Measurements from ENCODE around the gene CXADR.

The CXADR gene

GRCh38 chr21:17506951-17507350, 5.9 kb upstream of the CXADR start:
- no peak overlapping the region for H3K4me3 ChIP-seq (ENCODE audit: low read length)
- H4K20me1 ChIP-seq (ENCODE audit: control insufficient read depth, insufficient read depth, low read depth, low read length): no peaks in the 10 kb centered on the region
- no peak overlapping the region for H3K27ac ChIP-seq (ENCODE audit: low read depth, low read length)
- TF ChIP-seq EZH2phosphoT487 (IDR thresholded peaks at IDR 0.05; ENCODE audit: borderline replicate concordance, low read length): no peak
- TF ChIP-seq CTCF (IDR thresholded peaks at IDR 0.05; ENCODE audit: low read depth, low read length, poor library complexity, severe bottlenecking): no peak
- H3K79me2 ChIP-seq (ENCODE audit: control insufficient read depth, low read length): no peaks in the 10 kb centered on the region
- no peaks in the 10 kb centered on the region for H3K9me3 ChIP-seq (ENCODE audit: control insufficient read depth, insufficient read depth, low read length)
- no peak overlapping the region for H3K4me2 ChIP-seq (ENCODE audit: low read length)
- H3F3A ChIP-seq (ENCODE audit: control insufficient read depth, insufficient read depth): no peaks in the 10 kb centered on the region
- H3K4me1 ChIP-seq (ENCODE audit: control insufficient read depth, low read length): no peaks in the 10 kb centered on the region
- peaks cover 2% of the 10 kb centered on the region for H3K27me3 ChIP-seq (ENCODE audit: control insufficient read depth, low read length)
- H3K36me3 ChIP-seq (ENCODE audit: control insufficient read depth, low read length): no peaks in the 10 kb centered on the region
- H3K9me2 ChIP-seq (replicated peaks; ENCODE audit: control insufficient read depth, low read length): no peaks in the 10 kb centered on the region

GRCh38 chr21:17507591-17507990, 5.3 kb upstream of the CXADR start:
- no peaks in the 10 kb centered on the region for H3K9me2 ChIP-seq (replicated peaks; ENCODE audit: control insufficient read depth, low read length)
- 0 out of 2 replicates have a peak, but pooled peaks cover 2% of the 10 kb centered on the region for H3K4me1 ChIP-seq (ENCODE audit: control insufficient read depth, low read length)
- H3K79me2 ChIP-seq (ENCODE audit: control insufficient read depth, low read length): no peaks in the 10 kb centered on the region
- H3K27me3 ChIP-seq (ENCODE audit: control insufficient read depth, low read length): peaks cover 5% of the 10 kb centered on the region
- H3K9me3 ChIP-seq (ENCODE audit: control insufficient read depth, insufficient read depth, low read length): no peaks in the 10 kb centered on the region
- no peaks in the 10 kb centered on the region for H3K36me3 ChIP-seq (ENCODE audit: control insufficient read depth, low read length)
- no peak overlapping the region for H3K4me2 ChIP-seq (ENCODE audit: low read length)
- H3F3A ChIP-seq (ENCODE audit: control insufficient read depth, insufficient read depth): no peaks in the 10 kb centered on the region
- H3K4me3 ChIP-seq (ENCODE audit: low read length): no peak overlapping the region
- TF ChIP-seq CTCF (IDR thresholded peaks at IDR 0.05; ENCODE audit: low read depth, low read length, poor library complexity, severe bottlenecking): no peak
- no peak for TF ChIP-seq EZH2phosphoT487 (IDR thresholded peaks at IDR 0.05; ENCODE audit: borderline replicate concordance, low read length)
- H3K27ac ChIP-seq (ENCODE audit: low read depth, low read length): no peak overlapping the region
- H4K20me1 ChIP-seq (ENCODE audit: control insufficient read depth, insufficient read depth, low read depth, low read length): no peaks in the 10 kb centered on the region

- Histone ChIP-seq H3F3A (ENCODE audit: control insufficient read depth, insufficient read depth) (no peaks in the 10 kb centered on the region), H3K79me2 (ENCODE audit: control insufficient read depth, low read length) (no peaks in the 10 kb centered on the region), H3K4me3 (ENCODE audit: low read length) (peak overlapping the region; percentile 73), H3K27me3 (ENCODE audit: control insufficient read depth, low read length) (peaks cover 16% of the 10 kb centered on the region), H3K27ac (ENCODE audit: low read depth, low read length) (no peak overlapping the region), H3K36me3 (ENCODE audit: control insufficient read depth, low read length) (no peaks in the 10 kb centered on the region), H4K20me1 (ENCODE audit: control insufficient read depth, insufficient read depth, low read depth, low read length) (no peaks in the 10 kb centered on the region), H3K4me2 (ENCODE audit: low read length) (peak overlapping the region; percentile 76), H3K9me3 (ENCODE audit: control insufficient read depth, insufficient read depth, low read length) (no peaks in the 10 kb centered on the region), H3K4me1 (ENCODE audit: control insufficient read depth, low read length) (peaks cover 9% of the 10 kb centered on the region), H3K9me2 (replicated peaks; ENCODE audit: control insufficient read depth, low read length) (no peaks in the 10 kb centered on the region)
- peak; percentile 8 for TF ChIP-seq CTCF (IDR thresholded peaks at IDR 0.05; ENCODE audit: low read depth, low read length, poor library complexity, severe bottlenecking)
- TF ChIP-seq EZH2phosphoT487 (IDR thresholded peaks at IDR 0.05; ENCODE audit: borderline replicate concordance, low read length): no peak
These were observed 626 bp downstream of the CXADR start for GRCh38 chr21:17513214-17514123.

All from DOHH2 (cell line).